Lower leg skin (tissue), 3 donors: ENCODE data around the gene LRP4.

ENCODE experiments used
- CTCF ChIP-seq, 3 donors: fragments of 450-650 bp; IDR thresholded peaks; one replicate each; pipeline ENCODE4 v1.5.1; 2016; ENCODE audit warnings: antibody characterized with exemption in 3 of 3, mild to moderate bottlenecking in 3 of 3, moderate library complexity in 2 of 3
- POLR2A ChIP-seq, 2 donors: fragments of 450-650 bp; IDR thresholded peaks; one replicate each; pipeline ENCODE4 v1.6.1; 2016 to 2017; ENCODE audit warnings: antibody characterized with exemption in 2 of 2, mild to moderate bottlenecking in 1 of 2, moderate library complexity in 1 of 2

DNA sequence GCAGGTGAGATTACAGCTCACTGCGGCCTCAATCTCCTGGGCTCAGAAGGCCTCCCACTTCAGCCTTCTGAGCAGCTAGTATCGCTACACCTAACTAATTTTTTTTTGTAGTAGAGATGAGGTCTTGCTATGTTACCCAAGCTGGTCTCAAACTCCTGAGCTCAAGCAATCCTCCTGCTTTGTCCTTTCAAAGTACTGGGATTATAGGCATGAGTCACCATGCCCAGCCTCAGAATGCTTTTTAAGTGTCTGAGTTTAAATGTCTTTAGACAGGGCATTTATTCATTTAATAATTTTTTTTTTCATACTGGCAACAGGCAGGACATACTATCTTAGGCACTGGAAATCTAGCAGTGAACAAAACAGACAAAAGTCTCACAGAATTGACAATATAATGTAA, 27.7 kb downstream of the LRP4 start:
- TF ChIP-seq CTCF (IDR thresholded peaks at IDR 0.05) (no peak), POLR2A (IDR thresholded peaks at IDR 0.05) (no peak)
